ENCODE measurements around the gene ELMO1.
"Not testable (repeated sequence)": the region's sequence is repeated elsewhere in the genome, so short reads cannot be mapped to it uniquely, and the experiment has no call there.

Gene ELMO1

DNA sequence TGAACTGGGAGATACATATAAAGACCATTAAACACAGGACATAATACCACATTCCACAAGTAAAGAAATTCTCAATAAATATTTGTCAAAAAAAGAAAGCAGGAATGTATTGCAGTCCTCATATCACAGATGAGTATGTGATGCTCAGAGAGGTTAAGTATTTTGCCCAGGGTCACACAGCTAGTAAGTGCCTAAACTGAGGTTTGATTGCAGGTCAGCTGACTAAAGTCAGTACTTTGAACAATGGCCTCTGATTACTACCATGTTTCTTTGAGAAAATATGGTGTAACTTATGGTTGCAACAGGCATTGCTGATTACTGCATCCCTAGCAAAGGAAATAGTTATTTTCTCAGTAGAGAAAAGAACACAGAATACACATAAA lies 267.1 kb downstream of the ELMO1 start:
- no peak for DNase-seq

DNA sequence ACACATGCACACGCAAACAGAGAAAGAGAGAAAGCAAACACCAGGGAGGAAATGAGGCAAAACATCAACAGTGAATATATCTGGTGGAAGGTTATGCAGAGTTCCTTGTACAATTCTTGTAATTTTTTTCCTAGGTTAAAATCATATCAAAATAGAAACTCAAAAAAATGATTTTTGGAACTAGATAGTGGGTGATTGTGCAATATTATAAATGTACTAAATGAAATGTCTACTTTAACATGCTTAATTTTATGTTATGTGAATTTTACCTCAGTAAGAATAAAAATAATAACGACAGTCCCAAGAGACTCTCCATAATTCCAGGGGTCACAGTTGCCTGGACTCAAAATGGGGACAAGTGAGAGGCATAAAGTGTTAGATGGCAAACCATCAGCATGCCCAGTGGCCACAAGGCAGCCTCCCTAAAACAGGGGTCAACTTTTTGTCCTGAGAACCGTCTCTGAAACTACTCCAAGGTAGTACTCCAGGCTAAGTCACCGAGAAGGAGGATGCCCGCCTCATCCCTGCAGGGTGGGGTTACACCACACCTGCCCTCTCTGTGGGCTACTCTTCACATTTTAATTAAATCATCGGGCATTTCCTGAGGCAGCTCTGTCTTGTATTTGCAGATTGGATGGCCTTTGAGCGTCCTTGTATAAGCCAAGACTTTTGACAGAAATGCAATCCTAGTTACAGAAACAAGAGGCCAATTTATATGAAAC lies 267.7 kb downstream of the ELMO1 start:
- DNase-seq: no peak

DNA sequence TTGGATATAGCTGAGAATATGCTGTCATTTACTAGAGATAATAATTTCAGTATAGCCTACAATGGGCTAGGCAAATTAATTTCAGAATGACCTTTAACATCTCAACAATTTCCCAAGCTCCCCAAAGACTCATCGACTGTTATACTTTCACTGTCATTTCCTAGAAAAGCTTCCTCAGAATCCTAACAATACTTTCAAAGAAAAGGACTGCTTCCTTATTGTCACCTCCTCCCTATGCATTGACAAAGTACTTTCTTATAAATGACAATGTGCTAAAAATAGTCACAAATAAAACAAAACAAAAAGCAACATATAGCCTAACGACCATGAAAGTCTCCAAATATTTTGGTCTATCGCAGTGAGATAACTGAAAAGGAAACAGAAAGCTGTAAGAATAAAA lies 272.6 kb downstream of the ELMO1 start:
- DNase-seq: no peak

DNA sequence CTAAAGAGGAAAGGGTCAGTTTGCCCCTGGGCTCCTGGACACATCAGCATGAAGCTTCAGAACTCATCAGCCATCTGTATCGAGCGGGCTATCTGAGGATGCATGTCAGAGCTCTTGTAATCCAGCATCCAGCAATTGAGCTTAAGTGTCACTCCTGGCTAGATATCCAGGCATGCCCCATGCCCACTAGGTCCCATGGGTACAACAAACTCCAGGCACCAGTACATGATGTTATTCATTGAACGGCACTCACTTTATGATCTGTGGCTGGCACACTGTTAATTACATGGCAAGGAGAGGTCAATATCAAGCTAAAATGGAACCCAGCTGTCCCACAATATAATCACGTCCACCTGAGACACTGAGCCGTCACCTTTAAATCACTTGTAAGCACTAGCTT lies 274.2 kb downstream of the ELMO1 start:
- no peak for DNase-seq

DNA sequence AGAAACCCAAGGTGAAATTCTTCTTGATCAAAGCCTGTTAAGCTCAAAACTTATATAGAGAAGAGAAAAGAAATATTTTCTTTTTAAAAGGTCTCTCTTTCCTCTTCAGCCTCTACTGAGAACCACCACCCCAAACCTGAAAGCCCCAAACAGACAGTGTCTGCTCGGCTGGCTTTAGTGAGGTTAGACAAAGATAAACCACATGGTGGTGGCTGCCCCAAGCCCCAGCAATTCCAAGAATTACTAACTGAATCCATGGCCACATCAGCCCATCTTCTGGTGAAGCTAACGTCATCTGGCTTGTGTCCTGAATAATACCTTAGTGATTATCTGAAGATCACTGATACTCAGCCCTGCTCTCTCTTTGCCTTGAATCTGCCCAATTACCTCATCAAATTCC lies 275.0 kb downstream of the ELMO1 start:
- no peak for DNase-seq

DNA sequence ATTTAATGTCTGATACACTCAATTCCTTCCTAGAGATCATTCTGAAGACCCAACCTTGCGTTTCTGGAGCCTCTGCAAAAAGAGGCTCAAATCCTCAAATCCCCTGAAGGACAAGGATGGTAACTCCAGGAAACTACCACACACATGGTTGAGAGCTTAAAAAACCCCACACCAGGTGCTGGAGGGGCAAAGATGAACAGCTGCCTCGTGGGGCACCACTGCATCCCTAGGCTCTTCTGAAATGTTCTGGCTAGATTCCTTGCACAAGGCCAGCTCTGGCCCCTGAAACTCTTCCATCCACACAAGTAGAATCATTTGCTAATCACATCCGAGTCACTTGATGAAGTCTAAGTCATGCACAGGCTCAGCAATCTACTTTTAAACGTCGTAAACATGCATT lies 286.6 kb downstream of the ELMO1 start:
- no peak for DNase-seq

DNA sequence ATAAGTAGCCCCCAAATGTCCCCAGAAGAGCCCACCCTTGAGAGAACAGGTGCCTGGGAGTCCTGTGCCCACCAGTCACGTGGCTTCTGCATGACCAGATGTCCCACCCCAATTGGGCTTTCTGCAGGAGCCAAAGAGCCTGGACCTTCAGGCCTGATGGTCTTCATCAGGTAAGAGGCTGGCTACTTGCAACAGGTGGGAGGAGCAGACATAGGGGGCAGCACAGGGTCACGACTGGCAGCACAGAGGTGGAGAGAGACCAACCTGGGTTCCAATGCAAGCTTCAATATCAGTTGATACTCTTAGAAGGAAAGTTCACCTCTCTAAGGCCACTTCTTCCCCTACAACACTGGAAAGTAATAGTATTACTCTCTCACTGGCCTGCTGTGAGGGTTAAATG lies 288.0 kb downstream of the ELMO1 start:
- no peak for DNase-seq

DNA sequence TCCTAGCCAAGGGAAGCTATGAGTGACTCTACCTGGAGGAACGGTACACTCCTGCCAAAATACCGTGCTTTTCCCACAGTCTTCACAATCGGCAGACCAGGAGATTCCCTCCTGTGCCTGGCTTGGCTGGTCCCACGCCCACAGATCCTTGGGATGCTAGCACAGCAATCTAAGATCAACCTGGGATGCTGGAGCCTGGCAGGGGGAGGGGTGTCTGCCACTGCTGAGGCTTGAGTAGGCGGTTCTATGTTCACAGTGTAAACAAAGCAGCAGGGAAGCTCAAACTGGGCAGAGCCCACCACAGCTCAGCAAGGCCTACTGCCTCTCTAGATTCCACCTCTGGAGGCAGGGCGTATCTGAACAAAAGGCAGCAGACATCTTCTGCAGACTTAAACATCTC lies 295.3 kb downstream of the ELMO1 start:
- DNase-seq: no peak

DNA sequence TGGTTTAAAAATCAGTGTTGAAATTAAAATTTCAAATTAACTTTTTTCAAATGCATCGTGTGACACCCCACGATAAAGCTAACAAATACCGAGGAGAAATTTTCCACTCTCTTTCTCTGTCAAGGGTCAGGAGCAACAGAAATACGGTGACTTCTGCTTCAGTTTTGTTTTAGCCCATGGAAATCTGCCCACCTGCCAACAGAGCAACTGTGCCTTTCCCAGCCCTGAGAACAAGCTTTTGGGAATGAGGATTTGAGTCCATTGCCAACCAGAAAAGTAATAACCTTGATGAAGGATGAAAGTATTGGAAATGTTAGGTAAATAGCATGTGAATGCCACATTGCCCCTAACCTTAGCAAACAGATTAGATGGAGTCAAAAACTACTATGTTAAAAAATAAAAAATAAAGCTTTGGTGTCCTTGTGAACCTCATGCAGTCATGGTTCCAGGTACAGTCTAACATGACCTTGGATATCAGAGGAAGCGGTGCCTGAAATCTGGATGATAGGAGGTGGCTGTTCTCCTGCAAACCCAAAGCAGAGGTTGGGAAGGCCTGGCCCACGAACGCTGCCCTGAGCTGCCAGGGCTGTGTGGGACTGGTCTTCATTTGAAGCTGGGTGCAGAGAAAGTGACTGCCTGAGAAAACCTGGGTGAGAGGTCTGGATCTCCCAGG lies 296.8 kb downstream of the ELMO1 start:
- no peak for DNase-seq

DNA sequence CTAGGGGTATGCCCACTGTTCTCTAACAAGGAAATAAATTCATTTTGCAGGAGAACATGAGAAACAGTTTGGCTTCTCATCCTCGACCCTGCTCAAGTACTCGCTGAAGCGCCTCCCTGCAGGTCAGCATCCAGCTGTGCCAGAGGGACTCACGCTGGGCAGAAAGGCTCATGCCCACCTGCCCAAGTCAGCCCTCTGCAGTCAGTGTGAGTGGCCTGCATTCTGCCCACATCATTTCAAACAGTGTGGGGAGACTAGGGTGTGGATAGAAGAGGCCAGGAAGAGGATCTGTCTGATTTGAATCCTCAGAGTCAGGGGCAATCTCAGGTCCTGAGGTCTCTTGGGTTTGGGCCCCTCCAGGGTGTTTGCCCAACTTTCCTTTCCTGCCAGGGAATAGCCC lies 297.8 kb downstream of the ELMO1 start:
- DNase-seq: no peak

DNA sequence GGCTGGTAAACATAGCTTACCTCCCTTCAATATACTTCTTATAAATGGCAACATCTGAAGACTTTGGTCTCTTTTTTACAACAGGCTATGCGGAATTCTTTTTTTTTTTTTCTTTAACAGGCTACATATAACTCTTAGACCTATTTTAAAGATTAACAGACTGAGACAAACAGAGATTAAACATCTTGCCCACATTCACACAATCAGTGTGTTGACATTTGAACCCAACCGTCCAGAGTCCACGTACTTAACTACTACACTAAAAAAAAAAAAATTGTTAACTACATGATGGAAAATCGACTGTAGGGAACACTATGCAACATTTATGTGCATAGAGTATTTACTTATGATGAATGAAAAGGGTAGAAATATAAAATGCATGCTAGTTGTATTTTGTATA lies 298.5 kb downstream of the ELMO1 start:
- no peak for DNase-seq

DNA sequence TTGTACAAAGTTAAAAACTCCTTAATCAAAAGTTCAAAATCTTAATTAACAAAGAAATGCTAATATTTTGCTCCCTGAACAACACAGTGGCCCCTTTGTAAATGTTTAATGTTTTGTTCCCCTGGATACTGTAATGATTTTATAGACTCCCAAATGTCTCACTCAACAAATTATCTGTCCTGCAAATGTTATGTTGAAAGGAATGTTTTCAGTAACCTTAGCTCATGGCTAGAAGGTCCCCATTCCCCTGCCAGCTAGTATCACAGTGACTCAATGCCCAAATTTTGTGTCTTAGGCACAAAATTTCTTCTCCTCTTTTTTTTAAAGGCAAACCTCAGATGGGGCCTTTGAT lies 298.9 kb downstream of the ELMO1 start:
- no peak for DNase-seq

DNA sequence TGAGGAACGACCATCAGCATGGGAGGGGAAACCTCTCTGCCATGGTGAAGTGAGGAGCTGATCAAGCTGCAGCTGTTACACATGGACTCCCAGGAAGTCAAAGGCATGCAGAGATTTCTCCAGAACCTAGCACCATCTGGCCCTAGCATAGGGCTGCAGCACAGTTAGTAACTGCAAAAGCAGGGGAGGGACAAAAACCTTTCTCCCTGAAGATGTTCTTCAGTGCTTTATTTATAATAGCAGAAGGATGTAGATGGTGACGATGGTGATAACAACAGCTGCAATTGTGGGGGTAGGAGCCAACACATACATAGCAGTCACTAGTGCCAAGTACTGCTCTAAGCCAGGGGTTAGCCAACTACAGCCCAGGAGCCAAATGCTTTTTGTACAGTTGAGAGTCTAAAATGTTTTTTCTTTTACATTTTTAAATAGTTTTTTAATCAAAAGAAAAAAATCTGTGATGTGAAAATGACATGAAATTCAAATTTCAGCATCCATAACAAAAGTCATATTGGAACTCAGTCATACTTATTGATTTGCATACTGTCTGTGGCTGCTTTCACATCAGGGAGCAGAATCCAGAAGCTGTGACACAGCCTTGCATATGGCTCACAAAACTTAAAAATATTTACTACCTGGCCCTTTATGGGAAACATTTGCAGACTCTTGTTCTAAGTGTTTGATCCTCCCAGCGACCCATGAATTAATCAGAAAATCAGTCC lies 299.5 kb downstream of the ELMO1 start:
- no peak for DNase-seq

DNA sequence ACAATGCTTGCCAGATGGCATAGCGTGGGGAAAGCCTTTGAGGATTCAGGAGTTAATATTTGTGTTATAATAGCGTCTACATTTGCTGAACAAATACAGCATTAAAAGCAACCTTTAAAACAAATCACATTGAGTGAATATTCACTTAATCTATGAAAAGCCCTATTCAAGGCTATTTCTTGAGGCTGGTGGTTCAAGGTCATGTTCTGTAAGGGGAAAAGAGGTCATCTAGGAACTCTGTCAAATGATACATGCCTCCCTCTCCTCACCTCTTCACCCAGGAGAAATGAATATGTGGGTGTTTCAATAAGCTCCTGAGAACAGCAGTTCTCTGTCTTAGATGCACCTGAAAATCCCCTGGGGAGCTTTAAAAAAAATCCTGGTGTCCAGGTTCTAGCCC lies 303.0 kb downstream of the ELMO1 start:
- DNase-seq: no peak

DNA sequence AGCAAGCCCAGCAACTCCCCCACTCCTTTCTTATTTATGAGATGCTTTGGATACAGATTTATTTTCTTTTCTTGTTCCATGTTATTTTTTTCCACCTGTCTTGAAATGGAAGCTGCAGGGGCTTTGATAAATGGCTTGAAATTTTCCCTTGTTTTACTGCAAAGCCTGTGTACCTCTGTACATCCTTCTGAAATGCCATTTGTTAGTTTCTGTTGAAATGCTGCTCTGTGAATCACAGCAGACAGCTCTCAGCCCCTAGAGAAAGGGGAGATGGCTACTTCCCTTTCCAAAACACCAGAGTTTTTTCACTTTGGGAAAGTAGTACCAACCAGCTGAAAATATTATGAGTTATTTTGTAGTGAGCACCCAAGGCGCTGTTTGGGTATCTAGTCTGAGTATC lies 304.2 kb downstream of the ELMO1 start:
- no peak for DNase-seq

DNA sequence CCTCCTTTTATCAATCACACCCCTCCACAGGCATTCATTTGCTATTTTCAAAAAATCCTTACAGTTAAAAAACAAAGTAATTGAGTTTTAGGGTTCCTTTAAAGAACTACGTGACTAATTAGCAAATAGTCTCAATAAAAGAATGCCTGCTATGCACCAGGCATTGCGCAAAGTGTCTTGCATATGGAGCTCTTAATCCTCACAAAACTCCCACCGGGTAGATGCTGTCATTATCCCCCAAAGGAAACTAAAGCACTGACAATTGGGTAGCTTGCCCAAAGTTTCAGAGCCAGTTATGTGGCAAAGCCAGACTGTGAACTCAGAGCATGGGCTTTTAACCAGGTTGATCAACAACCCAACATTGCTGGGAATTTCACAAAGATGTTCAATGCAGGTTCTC lies 305.7 kb downstream of the ELMO1 start:
- DNase-seq: no peak

DNA sequence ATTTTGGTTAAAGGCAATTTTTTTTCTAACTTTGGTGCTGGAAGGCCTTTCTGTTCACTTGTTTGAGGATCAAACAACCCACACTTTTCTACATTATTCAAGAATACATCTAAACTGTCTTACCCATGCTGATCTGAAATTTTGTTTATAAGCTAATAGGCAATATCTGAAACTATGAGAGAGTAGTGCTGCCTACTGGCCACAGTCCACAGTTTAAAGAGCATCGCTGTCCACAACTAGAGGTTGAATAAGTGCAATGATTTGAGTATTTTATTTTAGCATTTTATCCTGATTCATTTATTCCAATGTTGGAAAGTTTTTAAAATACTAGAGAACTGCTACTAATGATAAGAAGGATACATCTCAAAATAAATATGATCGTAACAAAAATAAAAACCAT lies 306.9 kb downstream of the ELMO1 start:
- DNase-seq: no peak

DNA sequence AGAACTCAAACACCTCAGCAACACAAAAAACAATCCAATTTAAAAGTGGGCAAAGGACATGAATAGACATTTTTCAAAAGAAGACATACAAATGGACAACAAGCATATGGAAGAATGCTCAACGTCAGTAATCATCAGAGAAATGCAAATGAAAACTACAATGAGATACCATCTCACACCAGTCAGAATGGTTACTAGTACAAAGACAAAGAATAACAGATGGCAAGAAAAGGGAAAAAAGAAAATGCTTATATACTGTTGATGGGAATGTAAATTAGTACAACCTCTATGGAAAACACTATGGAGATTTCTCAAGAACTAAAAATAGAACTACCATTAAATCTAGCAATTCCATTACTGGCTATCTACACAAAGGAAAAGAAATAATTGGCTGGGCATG lies 314.8 kb downstream of the ELMO1 start:
- not testable (repeated sequence) for DNase-seq

DNA sequence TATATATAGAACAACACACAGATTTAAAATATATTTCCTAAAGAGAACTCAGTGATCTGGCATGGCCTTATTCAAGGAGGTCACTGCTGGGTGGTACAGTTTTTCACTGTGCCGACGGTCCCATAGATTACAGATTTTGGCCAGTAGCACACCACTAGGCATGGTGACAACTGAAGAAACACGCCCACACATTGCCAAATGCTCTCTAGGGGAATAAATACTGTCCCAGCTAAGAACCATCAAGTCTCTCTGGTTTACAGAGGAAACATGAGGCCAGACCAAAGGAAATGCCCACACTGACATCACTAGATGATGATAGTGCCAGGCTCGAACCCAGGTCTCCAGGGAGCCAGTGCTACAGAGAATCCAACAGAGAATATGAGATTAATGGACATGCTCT lies 316.8 kb downstream of the ELMO1 start:
- no peak for DNase-seq

DNA sequence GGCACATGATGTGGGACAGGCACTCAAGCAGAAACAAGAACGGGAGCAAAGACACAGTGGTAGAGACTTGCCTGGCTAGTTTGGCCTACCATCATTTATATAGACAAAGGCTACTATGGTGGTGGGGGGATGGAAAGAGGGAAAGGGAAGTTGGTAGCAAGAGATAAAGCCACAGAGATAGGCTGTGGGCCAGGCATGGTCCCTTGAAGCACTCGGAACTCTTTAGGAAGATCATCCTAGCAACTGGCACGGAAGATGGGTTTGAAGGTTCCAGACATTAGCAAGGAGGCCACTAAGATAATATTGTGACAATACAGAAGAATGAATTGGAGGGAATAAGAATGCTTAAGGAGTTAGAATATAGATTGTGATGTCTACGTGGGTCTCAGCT lies 319.6 kb downstream of the ELMO1 start:
- no peak for DNase-seq

DNA sequence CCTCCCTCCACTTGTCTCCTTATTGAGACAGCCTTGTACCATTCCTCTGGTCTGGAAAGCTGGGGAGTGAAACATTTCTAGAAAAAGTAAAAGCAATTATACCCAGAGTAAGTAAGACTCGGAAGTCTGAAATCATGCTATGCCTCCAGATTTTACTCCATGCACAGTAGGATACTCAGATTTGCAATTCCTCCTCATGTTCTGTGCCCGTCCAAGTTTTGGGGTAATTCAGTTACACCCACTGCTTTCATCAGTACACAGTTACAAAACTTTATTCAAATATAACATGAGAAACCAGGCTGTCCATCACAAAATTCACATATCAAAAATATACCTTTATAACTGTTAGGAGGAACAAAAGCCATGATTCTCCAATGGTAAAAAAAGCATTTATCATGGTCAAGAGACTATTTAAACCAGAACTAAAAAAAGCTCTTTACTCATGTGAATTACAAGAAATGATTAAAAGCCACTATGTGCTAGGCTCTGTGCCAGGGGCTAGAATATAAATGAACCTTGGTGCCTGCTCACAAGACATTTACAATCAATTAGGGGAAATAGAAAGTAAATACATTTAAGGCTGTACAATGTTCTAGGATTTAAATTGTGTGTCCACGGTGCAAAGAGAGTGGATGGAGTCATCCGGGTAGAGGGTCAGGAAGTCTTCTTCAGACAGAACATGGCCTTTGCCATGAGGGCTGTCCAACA lies 320.2 kb downstream of the ELMO1 start:
- DNase-seq: no peak

DNA sequence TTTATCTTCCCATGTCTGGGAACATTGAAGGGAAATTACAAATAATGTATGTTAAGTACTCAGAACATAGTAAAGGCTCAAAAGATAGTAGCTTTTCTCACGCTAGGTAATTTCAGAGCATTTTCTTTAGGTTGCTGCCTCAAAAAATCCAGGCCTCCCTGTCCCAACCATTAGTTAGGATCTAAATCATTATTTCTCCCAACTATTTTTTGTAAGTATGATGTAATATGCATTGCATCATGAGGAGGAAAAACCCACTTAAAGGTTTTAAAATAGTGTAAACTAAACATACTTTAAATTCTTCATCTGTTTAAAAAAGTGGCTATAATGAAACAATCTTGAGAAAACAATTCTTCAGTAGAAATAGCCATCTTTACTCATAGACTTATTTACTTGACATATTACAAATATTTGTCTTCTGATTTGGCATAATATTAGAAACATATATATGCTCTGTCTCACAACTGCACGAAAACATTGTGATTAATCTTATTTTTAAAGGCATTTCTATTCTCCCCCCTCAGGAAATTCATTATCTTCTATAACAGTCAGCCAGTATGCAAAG lies 329.3 kb downstream of the ELMO1 start:
- DNase-seq: no peak

DNA sequence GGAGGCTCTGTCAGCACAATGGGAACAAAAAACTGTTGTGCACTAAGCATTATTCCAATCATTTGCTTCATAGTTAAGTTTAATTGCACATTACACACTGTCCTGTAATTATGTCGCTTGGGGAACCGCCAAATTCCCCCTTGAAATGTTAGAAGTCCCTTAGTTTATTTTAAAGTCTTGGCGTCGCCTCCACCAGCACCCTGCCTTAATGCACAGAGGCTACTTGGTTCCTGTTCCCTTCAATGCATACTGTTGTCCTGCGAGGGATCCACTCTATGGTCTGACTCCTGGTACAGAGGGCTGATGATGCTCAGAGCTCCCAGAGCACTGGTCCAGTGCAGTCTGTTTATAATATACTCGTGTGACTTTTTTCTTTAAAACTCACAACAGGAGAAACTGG lies 330.7 kb downstream of the ELMO1 start:
- no peak for DNase-seq

Data from right kidney (tissue), 1 donor.